HepG2 (cell line): ENCODE measurements around the gene CBY1. TPM values are rescaled to one million over a fixed set of nuclear protein-coding genes. Genes with fewer than 3 reads are reported as not detected.

Source experiments
- ATF6 ChIP-seq: sonication (generic); formaldehyde crosslinking; conservative IDR thresholded peaks from 2 replicates; pipeline ENCODE4 v1.4.0; 2020; ENCODE audit warnings: missing genetic modification reagents
- CBX2 ChIP-seq, 2 experiments: fragments of 200-600 bp in 1 of 2; sonication (generic); formaldehyde crosslinking in 1 of 2; IDR thresholded peaks; 2 replicates each; pipeline versions ENCODE4 v1.7.0 to v1.8.1; 2018 to 2022; ENCODE audit warnings: low read depth in 2 of 2, low read length in 1 of 2, mild to moderate bottlenecking in 1 of 2, missing genetic modification reagents in 1 of 2
- FUBP1 ChIP-seq: sonication (generic); formaldehyde crosslinking; IDR thresholded peaks from 2 replicates; pipeline ENCODE4 v1.5.1; 2020; ENCODE audit warnings: missing genetic modification reagents, mild to moderate bottlenecking, borderline replicate concordance
- HNF4A ChIP-seq: sonication (generic); formaldehyde crosslinking; IDR thresholded peaks from 2 replicates; pipeline ENCODE4 v1.4.0; 2020; ENCODE audit warnings: missing genetic modification reagents
- IKZF4 ChIP-seq: sonication (generic); formaldehyde crosslinking; IDR thresholded peaks from 2 replicates; pipeline ENCODE4 v1.5.1; 2020; ENCODE audit warnings: borderline replicate concordance, mild to moderate bottlenecking, low read depth, missing genetic modification reagents; ENCODE audit errors: not compliant biosample characterization
- KDM5B ChIP-seq: sonication (generic); formaldehyde crosslinking; IDR thresholded peaks from 2 replicates; pipeline ENCODE4 v1.4.0; 2020; ENCODE audit warnings: missing genetic modification reagents, mild to moderate bottlenecking, borderline replicate concordance
- MXD3 ChIP-seq: IDR thresholded peaks from 2 replicates; pipeline ENCODE4 v1.6.1; 2016; ENCODE audit warnings: mild to moderate bottlenecking, missing biosample characterization, missing genetic modification reagents
- PLSCR1 ChIP-seq: sonication (generic); formaldehyde crosslinking; IDR thresholded peaks from 2 replicates; pipeline ENCODE4 v1.5.0; 2020; ENCODE audit warnings: missing genetic modification reagents, mild to moderate bottlenecking, borderline replicate concordance
- RORA ChIP-seq: sonication (generic); formaldehyde crosslinking; IDR thresholded peaks from 2 replicates; pipeline ENCODE4 v1.5.0; 2020; ENCODE audit warnings: mild to moderate bottlenecking, missing genetic modification reagents, moderate library complexity
- TAF1 ChIP-seq: sonication (generic); formaldehyde crosslinking; IDR thresholded peaks from 2 replicates; pipeline ENCODE4 v1.4.0; 2020; ENCODE audit warnings: missing genetic modification reagents
- ZBTB49 ChIP-seq: sonication (generic); formaldehyde crosslinking; IDR thresholded peaks from 2 replicates; pipeline ENCODE4 v1.4.0; 2020; ENCODE audit warnings: missing genetic modification reagents, borderline replicate concordance
- ZBTB7B ChIP-seq: sonication (generic); formaldehyde crosslinking; IDR thresholded peaks from 2 replicates; pipeline ENCODE4 v1.4.0; 2020; ENCODE audit warnings: missing genetic modification reagents
- ZC3H4 ChIP-seq: sonication (generic); formaldehyde crosslinking; IDR thresholded peaks from 2 replicates; pipeline ENCODE4 v1.4.0; 2020; ENCODE audit warnings: missing genetic modification reagents, borderline replicate concordance
- ZNF17 ChIP-seq: sonication (generic); formaldehyde crosslinking; IDR thresholded peaks from 2 replicates; pipeline ENCODE4 v1.5.0; 2020; ENCODE audit warnings: mild to moderate bottlenecking, missing genetic modification reagents
- ZNF512B ChIP-seq: sonication (generic); formaldehyde crosslinking; IDR thresholded peaks from 2 replicates; pipeline ENCODE4 v1.5.1; 2020; ENCODE audit warnings: missing genetic modification reagents, mild to moderate bottlenecking, borderline replicate concordance
- ZNF703 ChIP-seq: sonication (generic); formaldehyde crosslinking; IDR thresholded peaks from 2 replicates; pipeline ENCODE4 v1.5.1; 2020; ENCODE audit warnings: missing genetic modification reagents, mild to moderate bottlenecking, moderate library complexity, borderline replicate concordance
- ZNF841 ChIP-seq: sonication (generic); formaldehyde crosslinking; IDR thresholded peaks from 2 replicates; pipeline ENCODE4 v1.8.1; 2023; ENCODE audit warnings: missing genetic modification reagents, borderline replicate concordance
- polyA plus RNA-seq, 8 experiments: library from polyadenylated mRNA; depleted of rRNA in 3 of 8; stranded (reverse) in 7 of 8; unstranded in 1 of 8; fragments of >200 nt; fragmentation: Illumina TruSeq in 4 of 8; extraction: Trizol in 4 of 8; gene quantifications; 2 replicates each; pipeline versions ENCODE4 v1.2.1 to v1.2.3, GENCODE V29; 2011 to 2016; ENCODE audit warnings: low read depth in 4 of 8, missing spikeins in 1 of 8, mixed read lengths in 1 of 8; ENCODE audit not compliant: insufficient read depth in 1 of 8
- total RNA-seq, 5 experiments: library from RNA; depleted of rRNA; stranded (reverse); fragments of >200 nt; fragmentation: Illumina TruSeq; extraction: Trizol; gene quantifications; 2 replicates each; pipeline ENCODE4 v1.2.3, GENCODE V29; 2016; ENCODE audit warnings: low read depth in 1 of 5

Gene CBY1
- total and polyA plus RNA-seq, 2 of the 13 experiments (the other 11 are each of a cell fraction or from before 2014, with no cell fraction given) = 19.7 to 20.3 TPM

GRCh38 chr22:38706101-38706900, 49.9 kb downstream of the CBY1 start (continued):
- peak; percentile 31; the same call in 1 of the 2 replicates for TF ChIP-seq TAF1 (CRISPR knock-in tag)
- no peak for TF ChIP-seq ZBTB7B (CRISPR knock-in tag)
- TF ChIP-seq ATF6 (CRISPR knock-in tag) = no peak
- no peak for TF ChIP-seq ZNF841
- no peak for TF ChIP-seq RORA (CRISPR knock-in tag)
- TF ChIP-seq MXD3 = 0 out of 2 replicates have a peak, but pooled peaks have one; percentile 36
- no peak for TF ChIP-seq PLSCR1 (CRISPR knock-in tag)
- no peak for TF ChIP-seq IKZF4 (CRISPR knock-in tag)
- TF ChIP-seq ZC3H4 (CRISPR knock-in tag) = no peak
- TF ChIP-seq CBX2 (IDR thresholded peaks at IDR 0.05; ENCODE audit: low read depth, low read length) = no peak
- no peak for TF ChIP-seq CBX2 (CRISPR knock-in tag; IDR thresholded peaks at IDR 0.05; ENCODE audit: low read depth)
- TF ChIP-seq FUBP1 = no peak
- no peak for TF ChIP-seq ZBTB49
- no peak for TF ChIP-seq KDM5B (CRISPR knock-in tag)
- TF ChIP-seq HNF4A = no peak
- no peak for TF ChIP-seq ZNF512B
- no peak for TF ChIP-seq ZNF703
- no peak for TF ChIP-seq ZNF17 (CRISPR knock-in tag)
